Right lobe of liver (tissue), 4 donors: ENCODE measurements around the gene CLTA.

ENCODE experiments used
- CTCF ChIP-seq, 4 donors: fragments of 200-600 bp in 3 of 4; fragments of 450-650 bp in 1 of 4; IDR thresholded peaks; one replicate each; pipeline versions ENCODE4 v1.5.1 to v1.8.0; 2016 to 2022; ENCODE audit warnings: antibody characterized with exemption in 4 of 4, mild to moderate bottlenecking in 2 of 4
- POLR2A ChIP-seq: fragments of 450-650 bp; IDR thresholded peaks from one replicate; pipeline ENCODE4 v1.6.1; 2017; ENCODE audit warnings: antibody characterized with exemption, mild to moderate bottlenecking
- donor health status: DM: no; HTN: no; CAD: no.
- donor health status: DM: no; HTN: no; CAD: no.
- donor health status: DM: no; HTN: yes; CAD: no.

DNA sequence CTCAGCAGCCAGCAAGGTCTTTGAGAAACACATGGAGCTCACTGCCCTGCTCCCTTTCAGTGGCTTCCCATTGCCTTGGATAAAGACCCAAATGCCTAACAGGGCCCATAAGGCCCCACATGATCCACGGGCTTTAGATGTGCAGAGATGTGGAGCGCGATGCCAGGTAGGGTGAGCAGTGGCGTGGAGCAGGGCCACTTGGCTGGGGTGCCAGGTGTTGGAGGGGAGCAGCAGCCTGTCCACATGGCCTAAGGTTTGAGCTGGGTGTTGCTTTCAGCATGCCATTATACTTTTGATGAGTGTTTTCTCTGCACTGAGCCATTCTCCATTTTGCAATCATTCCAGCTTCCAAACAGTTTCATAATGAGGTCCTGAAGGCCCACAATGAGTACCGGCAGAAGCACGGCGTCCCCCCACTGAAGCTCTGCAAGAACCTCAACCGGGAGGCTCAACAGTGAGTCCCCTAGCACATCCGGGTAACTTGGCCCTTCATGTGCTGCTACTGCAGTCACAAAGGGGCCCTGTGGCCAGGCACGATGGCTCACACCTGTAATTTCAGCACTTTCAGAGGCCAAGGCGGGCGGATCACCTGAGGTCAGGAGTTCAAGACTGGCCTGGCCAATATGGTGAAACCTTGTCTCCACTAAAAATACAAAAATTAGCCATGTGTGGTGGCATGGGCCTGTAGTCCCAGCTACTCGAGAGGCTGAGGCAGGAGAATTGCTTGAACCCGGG is 43.1 kb upstream of the CLTA start:
- TF ChIP-seq CTCF (IDR thresholded peaks at IDR 0.05) = no peak
- TF ChIP-seq POLR2A = no peak
